ENCODE measurements around the gene GRIN2D.
A peak's percentile ranks its signal among the peaks of the same experiment; 100 is the strongest.

The GRIN2D gene

DNA sequence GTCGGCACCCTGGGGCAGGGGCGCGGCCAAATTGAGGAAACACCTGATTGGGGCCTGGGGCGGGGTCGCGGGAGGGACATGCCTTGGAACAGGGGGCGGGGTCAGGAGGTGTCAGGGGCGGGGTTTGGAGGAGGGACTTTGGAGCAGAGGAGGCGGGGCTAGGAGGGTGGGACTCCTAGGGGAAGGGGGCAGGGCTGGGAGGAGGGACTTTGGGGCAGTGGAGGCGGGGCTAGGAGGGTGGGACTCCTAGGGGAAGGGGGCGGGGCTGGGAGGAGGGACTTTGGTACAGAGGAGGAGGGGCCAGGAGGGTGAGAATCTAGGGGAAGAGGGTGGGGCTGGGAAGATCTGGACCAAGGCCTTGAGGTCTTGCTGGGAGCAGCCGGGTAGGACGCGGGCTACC is 21.9 kb downstream of the GRIN2D start:
- ChIA-PET CTCF (interaction anchor here (1.3 to 1.9 kb wide), 3 partner anchors 12 to 24 kb away, joined by 3 to 6 read pairs (median 5); partner anchors contain the start of gene KDELR1), POLR2A (no interaction called here)
- peak; percentile 80 for DNase-seq (ENCODE audit: extremely low spot score)
- TF ChIP-seq, protein P1, sequence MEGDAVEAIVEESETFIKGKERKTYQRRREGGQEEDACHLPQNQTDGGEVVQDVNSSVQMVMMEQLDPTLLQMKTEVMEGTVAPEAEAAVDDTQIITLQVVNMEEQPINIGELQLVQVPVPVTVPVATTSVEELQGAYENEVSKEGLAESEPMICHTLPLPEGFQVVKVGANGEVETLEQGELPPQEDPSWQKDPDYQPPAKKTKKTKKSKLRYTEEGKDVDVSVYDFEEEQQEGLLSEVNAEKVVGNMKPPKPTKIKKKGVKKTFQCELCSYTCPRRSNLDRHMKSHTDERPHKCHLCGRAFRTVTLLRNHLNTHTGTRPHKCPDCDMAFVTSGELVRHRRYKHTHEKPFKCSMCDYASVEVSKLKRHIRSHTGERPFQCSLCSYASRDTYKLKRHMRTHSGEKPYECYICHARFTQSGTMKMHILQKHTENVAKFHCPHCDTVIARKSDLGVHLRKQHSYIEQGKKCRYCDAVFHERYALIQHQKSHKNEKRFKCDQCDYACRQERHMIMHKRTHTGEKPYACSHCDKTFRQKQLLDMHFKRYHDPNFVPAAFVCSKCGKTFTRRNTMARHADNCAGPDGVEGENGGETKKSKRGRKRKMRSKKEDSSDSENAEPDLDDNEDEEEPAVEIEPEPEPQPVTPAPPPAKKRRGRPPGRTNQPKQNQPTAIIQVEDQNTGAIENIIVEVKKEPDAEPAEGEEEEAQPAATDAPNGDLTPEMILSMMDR (IDR thresholded peaks at IDR 0.05; ENCODE audit: control extremely low read depth, extremely low read depth, low read depth, missing control alignments): no peak

DNA sequence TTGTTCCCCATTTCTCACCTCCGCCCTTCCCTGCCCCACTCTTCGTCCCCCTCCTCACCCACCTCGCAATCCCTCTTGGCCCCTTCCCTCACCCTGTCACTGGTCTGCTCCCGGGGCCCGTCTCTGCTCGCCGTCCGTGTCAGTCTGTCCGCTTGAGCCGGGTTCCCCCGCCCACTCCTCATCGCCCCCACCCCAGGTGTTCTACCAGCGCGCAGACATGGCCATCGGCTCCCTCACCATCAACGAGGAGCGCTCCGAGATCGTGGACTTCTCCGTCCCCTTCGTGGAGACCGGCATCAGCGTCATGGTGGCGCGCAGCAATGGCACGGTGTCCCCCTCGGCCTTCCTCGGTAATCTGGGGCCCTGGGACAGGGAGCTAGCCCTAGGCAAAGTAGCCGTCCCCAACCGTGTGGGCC is 22.3 kb downstream of the GRIN2D start:
- ChIA-PET POLR2A (no interaction called here), CTCF (interaction anchor here (1.3 to 1.4 kb wide), 3 partner anchors 24 to 168 kb away, joined by 3 to 7 read pairs (median 4); partner anchors contain the start of gene KDELR1)
- TF ChIP-seq, protein P1 (IDR thresholded peaks at IDR 0.05; ENCODE audit: control extremely low read depth, extremely low read depth, low read depth, missing control alignments): no peak
- DNase-seq (ENCODE audit: extremely low spot score): no peak

DNA sequence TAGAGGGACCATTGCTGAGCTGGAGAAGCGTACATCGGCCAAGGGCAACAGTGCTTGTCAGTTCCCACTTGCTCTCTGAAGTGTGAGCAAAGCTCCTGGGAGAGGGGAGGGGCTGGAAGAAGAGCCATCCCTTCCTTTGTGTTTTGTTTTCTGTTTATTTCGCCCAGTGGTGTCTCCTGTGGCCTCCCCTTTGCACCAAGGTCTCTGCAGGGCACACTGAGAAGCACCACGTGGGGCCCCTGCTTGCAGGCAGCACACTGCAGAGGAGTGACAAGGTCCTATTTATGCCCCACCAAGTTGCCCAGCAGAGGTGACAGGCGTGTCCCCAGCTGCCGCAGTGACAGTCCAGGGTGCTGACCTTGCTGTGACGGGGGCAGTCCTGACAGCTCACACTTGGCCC is 24.0 kb downstream of the GRIN2D start:
- no peak for DNase-seq (ENCODE audit: extremely low spot score)
- TF ChIP-seq, protein P1 (IDR thresholded peaks at IDR 0.05; ENCODE audit: control extremely low read depth, extremely low read depth, low read depth, missing control alignments): no peak
- ChIA-PET CTCF (interaction anchor here (0.7 to 1.4 kb wide), 3 partner anchors 22 to 83 kb away, joined by 3 to 4 read pairs (median 4); partner anchors contain the start of gene KDELR1), POLR2A (no interaction called here)

DNA sequence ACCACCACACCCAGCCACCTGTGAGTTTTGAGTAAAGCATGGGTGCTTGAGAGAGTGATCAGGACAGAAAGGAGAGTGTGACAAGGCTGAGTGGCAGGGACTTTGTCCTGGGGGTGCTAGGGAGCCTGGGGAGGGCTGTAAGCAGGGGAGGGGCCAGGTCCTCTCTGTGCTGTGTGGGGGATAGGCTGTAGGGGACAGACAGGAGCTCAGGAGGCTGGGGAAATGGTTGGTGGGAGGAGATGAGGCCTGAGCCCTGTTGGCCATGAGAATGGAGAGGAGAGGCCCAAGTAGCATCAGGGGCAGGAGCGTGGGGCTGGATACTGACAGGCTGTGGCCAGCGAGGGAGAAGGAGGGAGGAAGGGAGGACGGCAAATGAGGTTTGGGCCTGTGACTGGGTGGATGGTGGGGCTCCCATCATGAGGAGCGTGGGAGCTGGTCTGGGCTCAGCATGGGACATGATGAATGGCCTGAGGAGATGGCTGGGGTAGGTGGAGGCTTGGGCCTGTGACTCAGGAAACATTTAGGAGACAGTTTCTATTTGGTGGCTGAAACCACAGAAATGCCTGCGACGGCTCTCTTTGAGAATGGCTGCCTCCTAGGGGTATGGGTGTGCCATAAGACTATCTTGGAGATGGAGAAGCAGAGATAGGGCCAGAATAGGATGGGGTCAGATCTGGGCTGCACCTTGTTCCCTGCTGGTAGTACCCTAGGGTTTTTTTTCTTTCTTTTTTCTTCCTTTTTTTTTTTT is 25.0 kb downstream of the GRIN2D start:
- TF ChIP-seq, protein P1 (IDR thresholded peaks at IDR 0.05; ENCODE audit: control extremely low read depth, extremely low read depth, low read depth, missing control alignments): no peak
- ChIA-PET POLR2A (interaction anchor here (0.7 kb wide), 1 partner anchor 29 kb away, joined by 4 read pairs; no protein-coding TSS in a partner anchor), CTCF (no interaction called here)
- no peak for DNase-seq (ENCODE audit: extremely low spot score)

DNA sequence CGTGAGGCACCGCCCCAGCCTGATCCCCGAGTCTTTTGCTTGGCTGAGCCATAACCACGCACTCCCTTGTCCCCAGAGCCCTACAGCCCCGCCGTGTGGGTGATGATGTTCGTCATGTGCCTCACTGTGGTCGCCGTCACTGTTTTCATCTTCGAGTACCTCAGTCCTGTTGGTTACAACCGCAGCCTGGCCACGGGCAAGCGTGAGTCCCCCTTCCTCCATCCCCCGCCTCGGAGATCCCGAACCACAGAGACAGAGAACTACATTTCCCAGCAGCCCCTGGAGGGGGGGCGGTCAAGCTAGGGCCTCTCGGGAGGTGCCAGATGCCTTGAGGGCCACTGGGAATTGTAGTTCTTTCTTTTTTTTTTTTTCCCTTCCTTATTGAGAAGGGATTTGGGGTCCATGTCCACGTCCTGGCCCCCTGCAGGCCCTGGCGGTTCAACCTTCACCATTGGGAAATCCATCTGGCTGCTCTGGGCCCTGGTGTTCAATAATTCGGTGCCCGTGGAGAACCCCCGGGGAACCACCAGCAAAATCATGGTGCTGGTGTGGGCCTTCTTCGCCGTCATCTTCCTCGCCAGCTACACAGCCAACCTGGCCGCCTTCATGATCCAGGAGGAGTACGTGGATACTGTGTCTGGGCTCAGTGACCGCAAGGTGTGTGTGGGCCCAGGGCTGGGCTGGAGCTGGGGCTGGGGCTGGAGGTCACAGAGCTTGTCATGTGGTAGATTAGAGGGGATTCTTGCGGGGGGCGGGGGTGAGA is 25.9 kb downstream of the GRIN2D start:
- ChIA-PET POLR2A (interaction anchor here (0.5 kb wide), 1 partner anchor 1310 kb away, joined by 7 read pairs; no protein-coding TSS in a partner anchor), CTCF (interaction anchor here (1.3 kb wide), 1 partner anchor 12 kb away, joined by 4 read pairs; no protein-coding TSS in a partner anchor)
- TF ChIP-seq, protein P1 (IDR thresholded peaks at IDR 0.05; ENCODE audit: control extremely low read depth, extremely low read depth, low read depth, missing control alignments): no peak
- peak; percentile 80 for DNase-seq (ENCODE audit: extremely low spot score)

DNA sequence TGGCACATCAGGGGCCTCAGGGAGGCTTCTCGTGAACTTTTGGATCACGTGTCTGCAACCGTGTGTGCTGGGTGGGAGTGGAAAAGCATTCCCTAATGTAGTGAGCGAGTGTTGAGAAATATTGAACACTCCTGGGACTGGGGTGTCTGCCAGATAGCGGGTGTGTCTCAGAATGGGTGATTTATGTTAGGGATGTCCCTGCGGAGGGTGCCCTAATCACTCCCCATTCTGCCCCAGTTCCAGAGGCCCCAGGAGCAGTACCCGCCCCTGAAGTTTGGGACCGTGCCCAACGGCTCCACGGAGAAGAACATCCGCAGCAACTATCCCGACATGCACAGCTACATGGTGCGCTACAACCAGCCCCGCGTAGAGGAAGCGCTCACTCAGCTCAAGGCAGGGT is 28.1 kb downstream of the GRIN2D start:
- no peak for DNase-seq (ENCODE audit: extremely low spot score)
- ChIA-PET CTCF (no interaction called here), POLR2A (no interaction called here)
- TF ChIP-seq, protein P1 (IDR thresholded peaks at IDR 0.05; ENCODE audit: control extremely low read depth, extremely low read depth, low read depth, missing control alignments): no peak
